Glutamatergic neuron (in vitro differentiated cells): ENCODE measurements around the gene VAC14. TPM values are rescaled to one million over a fixed set of nuclear protein-coding genes. Genes with fewer than 3 reads are reported as not detected.

Experiments used
- DNase-seq: peaks from one replicate; pipeline ENCODE4 v3.0.0; 2022
- H3K27ac Mint-ChIP-seq: one replicate; pipeline ENCODE4 v1.8.0; 2020; ENCODE audit warnings: mild to moderate bottlenecking, mixed read lengths, inconsistent platforms; ENCODE audit not compliant: unreplicated experiment
- H3K27me3 Mint-ChIP-seq: one replicate; pipeline ENCODE4 v1.8.0; 2020; ENCODE audit warnings: mild to moderate bottlenecking, moderate library complexity, mixed read lengths, inconsistent platforms; ENCODE audit not compliant: unreplicated experiment
- H3K36me3 Mint-ChIP-seq: one replicate; pipeline ENCODE4 v1.8.0; 2020; ENCODE audit warnings: mild to moderate bottlenecking, mixed read lengths, inconsistent platforms; ENCODE audit not compliant: unreplicated experiment
- H3K4me1 Mint-ChIP-seq: one replicate; pipeline ENCODE4 v1.8.0; 2020; ENCODE audit warnings: mild to moderate bottlenecking, low read depth, mixed read lengths, inconsistent platforms; ENCODE audit not compliant: unreplicated experiment
- H3K4me3 Mint-ChIP-seq: one replicate; pipeline ENCODE4 v1.8.0; 2020; ENCODE audit warnings: mild to moderate bottlenecking, mixed read lengths, inconsistent platforms; ENCODE audit not compliant: unreplicated experiment
- H3K9me3 Mint-ChIP-seq: one replicate; pipeline ENCODE4 v1.8.0; 2020; ENCODE audit warnings: mild to moderate bottlenecking, moderate library complexity, mixed read lengths, inconsistent platforms; ENCODE audit not compliant: unreplicated experiment
- CTCF ChIP-seq: fragments of 200-600 bp; sonication (generic); IDR thresholded peaks from one replicate; pipeline ENCODE4 v1.5.0; 2021; ENCODE audit not compliant: partially characterized antibody, unreplicated experiment
- total RNA-seq: library from RNA; stranded (reverse); fragmentation: NEBNext Ultra II Directional; extraction: Animal tissue kit (Norgen Biotek cat#: 25700); gene quantifications from one replicate; pipeline ENCODE4 v1.2.1, GENCODE V29; 2021; ENCODE audit not compliant: unreplicated experiment

Gene VAC14
- total RNA-seq, 1 donor from 2014 or later: 50.2 TPM

GRCh38 chr16:70661534-70661917, 139.4 kb downstream of the VAC14 start:
- Mint-ChIP-seq H3K4me3 (no peak overlapping the region), H3K9me3 (no peaks in the 10 kb centered on the region), H3K27me3 (peaks cover 2% of the 10 kb centered on the region), H3K4me1 (peaks cover 6% of the 10 kb centered on the region), H3K36me3 (peaks cover 9% of the 10 kb centered on the region), H3K27ac (no peak overlapping the region)
- no peak for DNase-seq
- no peak for TF ChIP-seq CTCF

DNA sequence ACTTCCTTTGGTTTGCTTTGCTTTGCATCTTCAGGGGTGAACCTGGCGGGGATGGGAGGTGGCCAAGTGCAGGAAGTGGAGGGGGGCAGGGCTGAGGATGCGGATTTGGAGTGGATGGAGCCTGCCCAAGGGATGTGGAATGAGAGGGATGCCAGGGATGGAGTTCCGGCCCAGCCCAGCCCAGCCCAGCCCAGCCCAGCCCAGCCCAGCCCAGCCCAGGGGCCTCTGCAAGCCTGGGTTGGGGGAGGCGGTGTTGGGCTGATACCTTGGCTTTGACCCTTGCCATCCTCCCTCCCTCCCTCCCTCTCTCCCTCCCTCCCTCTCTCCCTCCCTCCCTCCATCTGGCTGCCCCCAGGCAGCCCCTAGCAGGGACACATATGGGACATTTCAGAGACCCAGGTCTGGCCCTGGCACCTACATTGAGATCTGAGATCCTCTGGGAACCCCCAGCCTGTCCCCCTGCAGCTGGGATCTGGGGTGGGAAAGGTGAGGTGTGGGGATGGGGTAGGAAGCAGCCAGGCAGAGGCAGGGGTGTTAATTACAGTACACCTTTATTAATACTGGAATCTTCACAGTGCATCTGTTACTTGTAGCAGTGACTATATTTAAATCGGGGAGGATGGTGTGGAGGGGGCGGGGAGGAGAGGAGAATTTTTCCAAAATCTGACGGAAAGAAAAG, 140.1 kb downstream of the VAC14 start:
- H3K27me3 Mint-ChIP-seq: peaks cover 2% of the 10 kb centered on the region
- H3K9me3 Mint-ChIP-seq: no peaks in the 10 kb centered on the region
- no peak for TF ChIP-seq CTCF
- no peak for DNase-seq
- no peak overlapping the region for H3K4me3 Mint-ChIP-seq
- H3K27ac Mint-ChIP-seq: no peak overlapping the region
- peaks cover 6% of the 10 kb centered on the region for H3K4me1 Mint-ChIP-seq
- peaks cover 1% of the 10 kb centered on the region for H3K36me3 Mint-ChIP-seq

- Mint-ChIP-seq H3K9me3 (no peaks in the 10 kb centered on the region), H3K36me3 (no peaks in the 10 kb centered on the region), H3K4me1 (peaks cover 6% of the 10 kb centered on the region), H3K27me3 (peaks cover 2% of the 10 kb centered on the region), H3K4me3 (no peak overlapping the region), H3K27ac (no peak overlapping the region)
- TF ChIP-seq CTCF: no peak
- no peak for DNase-seq
Observed at GRCh38 chr16:70659953-70660671, 140.8 kb downstream of the VAC14 start.

DNA sequence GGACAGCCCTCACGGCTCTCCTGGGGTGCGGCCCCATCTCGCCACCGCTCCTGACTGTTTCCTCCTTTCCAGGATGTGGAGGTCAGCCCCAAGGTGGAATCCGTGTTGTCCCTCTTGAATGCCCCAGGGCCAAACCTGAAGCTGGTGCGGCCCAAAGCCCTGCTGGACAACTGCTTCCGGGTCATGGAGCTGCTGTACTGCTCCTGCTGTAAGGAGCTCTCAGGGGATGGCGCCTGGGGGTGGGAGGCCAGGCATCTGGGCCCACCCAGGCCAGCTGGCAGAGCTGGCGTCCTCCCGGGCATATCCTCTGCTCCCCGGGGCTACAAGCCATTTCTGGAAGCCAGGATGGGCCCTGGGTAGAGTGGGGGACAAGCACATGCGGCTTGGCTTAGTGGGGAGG, 141.4 kb downstream of the VAC14 start:
- Mint-ChIP-seq H3K4me3 (no peak overlapping the region), H3K4me1 (peaks cover 6% of the 10 kb centered on the region), H3K27me3 (peaks cover 2% of the 10 kb centered on the region), H3K36me3 (no peaks in the 10 kb centered on the region), H3K27ac (no peak overlapping the region), H3K9me3 (no peaks in the 10 kb centered on the region)
- no peak for DNase-seq
- no peak for TF ChIP-seq CTCF

DNA sequence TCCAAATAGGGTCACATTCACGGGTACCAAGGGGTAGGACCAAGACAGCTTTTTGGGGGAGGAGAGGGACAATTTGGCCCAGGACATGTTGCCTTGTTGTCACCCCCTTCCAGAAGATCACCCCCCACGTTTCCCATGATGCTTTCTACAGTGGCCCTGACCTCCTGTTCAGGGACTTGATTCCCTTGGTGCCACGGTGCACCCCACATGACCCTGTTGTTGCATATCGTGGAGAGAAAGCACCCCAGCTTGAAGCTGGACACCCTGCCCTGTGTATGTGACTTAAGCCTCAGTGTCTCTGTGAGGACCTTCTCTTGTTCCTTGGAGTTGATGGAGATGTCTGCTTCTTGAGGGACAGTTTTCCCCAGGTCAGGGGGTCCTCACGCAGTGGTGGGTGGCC, 142.0 kb downstream of the VAC14 start:
- no peak for TF ChIP-seq CTCF
- no peak for DNase-seq
- Mint-ChIP-seq H3K27ac (no peak overlapping the region), H3K4me3 (no peak overlapping the region), H3K27me3 (peaks cover 2% of the 10 kb centered on the region), H3K36me3 (no peaks in the 10 kb centered on the region), H3K9me3 (no peaks in the 10 kb centered on the region), H3K4me1 (peaks cover 7% of the 10 kb centered on the region)
